SK-N-SH treated with all-trans-retinoic acid at 6 μM for 48 hours (cell line): ENCODE measurements around the gene TFPI.

Experiments used
- ATAC-seq: fragments of 200-7000 bp; cut with Tn5 transposase; 3 replicates; pipeline ENCODE4 v1.9.1; 2020; ENCODE audit warnings: mild to moderate bottlenecking, moderate library complexity
- ARNTL ChIP-seq: fragments of 450-650 bp; formaldehyde crosslinking; IDR thresholded peaks from 2 replicates; pipeline ENCODE4 v1.5.0; 2020; ENCODE audit warnings: low read depth, mild to moderate bottlenecking, moderate library complexity, borderline replicate concordance
- BACH2 ChIP-seq: fragments of 250-450 bp; sonication (Bioruptor Pico); IDR thresholded peaks from 2 replicates; pipeline ENCODE4 v1.9.0; 2021; ENCODE audit warnings: mild to moderate bottlenecking, borderline replicate concordance
- CREB5 ChIP-seq: fragments of 250-450 bp; sonication (Bioruptor Pico); IDR thresholded peaks from 2 replicates; pipeline ENCODE4 v1.5.1; 2020; ENCODE audit warnings: low read depth, mild to moderate bottlenecking, moderate library complexity
- ESRRG ChIP-seq: fragments of 250-450 bp; sonication (Bioruptor Pico); IDR thresholded peaks from 2 replicates; pipeline ENCODE4 v1.6.1; 2021; ENCODE audit warnings: mild to moderate bottlenecking
- GLIS3 ChIP-seq: fragments of 250-450 bp; sonication (Bioruptor Pico); IDR thresholded peaks from 2 replicates; pipeline ENCODE4 v1.5.0; 2020; ENCODE audit warnings: mild to moderate bottlenecking, moderate library complexity
- ISL1 ChIP-seq: fragments of 250-450 bp; sonication (Bioruptor Pico); IDR thresholded peaks from 2 replicates; pipeline ENCODE4 v2.1.2; 2022; ENCODE audit warnings: mild to moderate bottlenecking, moderate library complexity
- OSR1 ChIP-seq: fragments of 250-450 bp; sonication (Bioruptor Pico); IDR thresholded peaks from 2 replicates; pipeline ENCODE4 v1.8.0; 2022; ENCODE audit warnings: moderate library complexity, mild to moderate bottlenecking, inconsistent platforms
- PATZ1 ChIP-seq: fragments of 250-450 bp; sonication (Bioruptor Pico); IDR thresholded peaks from 2 replicates; pipeline ENCODE4 v1.8.0; 2020; ENCODE audit warnings: mild to moderate bottlenecking, moderate library complexity, borderline replicate concordance
- POU6F1 ChIP-seq: fragments of 250-450 bp; sonication (Bioruptor Pico); IDR thresholded peaks from 2 replicates; pipeline ENCODE4 v1.8.0; 2021; ENCODE audit warnings: low read depth, mild to moderate bottlenecking, moderate library complexity, borderline replicate concordance
- PPARA ChIP-seq: fragments of 250-450 bp; sonication (Bioruptor Pico); IDR thresholded peaks from 2 replicates; pipeline ENCODE4 v1.5.0; 2020; ENCODE audit warnings: mild to moderate bottlenecking, borderline replicate concordance
- RARB ChIP-seq: fragments of 250-450 bp; sonication (Bioruptor Pico); IDR thresholded peaks from 2 replicates; pipeline ENCODE4 v1.8.0; 2021; ENCODE audit warnings: mild to moderate bottlenecking, moderate library complexity
- SNAI2 ChIP-seq: fragments of 250-450 bp; sonication (Bioruptor Pico); IDR thresholded peaks from 2 replicates; pipeline ENCODE4 v1.5.0; 2020; ENCODE audit warnings: mild to moderate bottlenecking, moderate library complexity
- TCF4 ChIP-seq: fragments of 250-450 bp; sonication (Bioruptor Pico); IDR thresholded peaks from 2 replicates; pipeline ENCODE4 v1.8.0; 2021; ENCODE audit warnings: mild to moderate bottlenecking, moderate library complexity, borderline replicate concordance
- TOX ChIP-seq: fragments of 250-450 bp; sonication (Bioruptor Pico); IDR thresholded peaks from 2 replicates; pipeline ENCODE4 v1.8.0; 2021; ENCODE audit warnings: mild to moderate bottlenecking, moderate library complexity, borderline replicate concordance
- ZC3H10 ChIP-seq: fragments of 250-450 bp; sonication (Bioruptor Pico); IDR thresholded peaks from 2 replicates; pipeline ENCODE4 v1.5.1; 2021; ENCODE audit warnings: mild to moderate bottlenecking, moderate library complexity
- ZFP3 ChIP-seq: fragments of 250-450 bp; sonication (Bioruptor Pico); IDR thresholded peaks from 2 replicates; pipeline ENCODE4 v1.5.0; 2020; ENCODE audit warnings: mild to moderate bottlenecking, moderate library complexity
- ZFP30 ChIP-seq: fragments of 450-650 bp; formaldehyde crosslinking; IDR thresholded peaks from 2 replicates; pipeline ENCODE4 v1.5.0; 2022; ENCODE audit warnings: mild to moderate bottlenecking, moderate library complexity
- ZNF565 ChIP-seq: fragments of 450-650 bp; formaldehyde crosslinking; conservative IDR thresholded peaks from 2 replicates; pipeline ENCODE4 v1.5.0; 2020; ENCODE audit warnings: low read depth, mild to moderate bottlenecking, moderate library complexity
- ZNF70 ChIP-seq: fragments of 450-650 bp; formaldehyde crosslinking; IDR thresholded peaks from 2 replicates; pipeline ENCODE4 v1.5.0; 2020; ENCODE audit warnings: mild to moderate bottlenecking, moderate library complexity
- ZNF8 ChIP-seq: fragments of 450-650 bp; formaldehyde crosslinking; IDR thresholded peaks from 2 replicates; pipeline ENCODE4 v1.5.0; 2020; ENCODE audit warnings: mild to moderate bottlenecking, moderate library complexity
- TF ChIP-seq, protein P1 (sequence below): fragments of 250-450 bp; sonication (Bioruptor Pico); IDR thresholded peaks from 2 replicates; pipeline ENCODE4 v1.5.0; 2020; ENCODE audit warnings: mild to moderate bottlenecking, moderate library complexity
- TF ChIP-seq, protein P2 (sequence below): fragments of 250-450 bp; sonication (Bioruptor Pico); IDR thresholded peaks from 2 replicates; pipeline ENCODE4 v1.5.1; 2021; ENCODE audit warnings: mild to moderate bottlenecking, moderate library complexity

Gene TFPI

DNA sequence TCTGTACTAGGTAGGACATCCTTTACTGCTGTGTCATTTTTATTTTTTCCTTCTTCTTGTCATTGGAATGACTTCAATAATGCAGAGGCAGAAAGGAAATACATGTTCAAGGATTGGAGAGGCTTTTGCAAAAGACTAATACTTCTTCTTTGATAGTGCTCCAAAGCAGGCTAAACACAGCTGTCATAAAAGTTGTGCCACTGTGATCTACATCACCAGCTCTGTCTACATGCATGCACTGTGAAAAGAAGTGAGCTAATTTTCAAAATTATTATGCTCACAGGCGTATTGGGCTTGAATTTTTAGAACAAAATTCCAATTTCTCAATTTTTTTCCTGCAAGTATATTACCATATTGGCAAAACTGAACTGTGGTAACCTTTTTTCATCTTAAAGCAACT, 68.7 kb downstream of the TFPI start:
- TF ChIP-seq PATZ1 (CRISPR knock-in tag) (no peak), BACH2 (no peak), OSR1 (CRISPR knock-in tag) (no peak), RARB (CRISPR knock-in tag) (no peak), ZNF565 (no peak), CREB5 (CRISPR knock-in tag) (no peak), ZFP30 (CRISPR knock-in tag) (no peak), ZNF8 (CRISPR knock-in tag) (no peak), TOX (no peak), ZNF70 (CRISPR knock-in tag) (no peak)
- TF ChIP-seq, protein P1, sequence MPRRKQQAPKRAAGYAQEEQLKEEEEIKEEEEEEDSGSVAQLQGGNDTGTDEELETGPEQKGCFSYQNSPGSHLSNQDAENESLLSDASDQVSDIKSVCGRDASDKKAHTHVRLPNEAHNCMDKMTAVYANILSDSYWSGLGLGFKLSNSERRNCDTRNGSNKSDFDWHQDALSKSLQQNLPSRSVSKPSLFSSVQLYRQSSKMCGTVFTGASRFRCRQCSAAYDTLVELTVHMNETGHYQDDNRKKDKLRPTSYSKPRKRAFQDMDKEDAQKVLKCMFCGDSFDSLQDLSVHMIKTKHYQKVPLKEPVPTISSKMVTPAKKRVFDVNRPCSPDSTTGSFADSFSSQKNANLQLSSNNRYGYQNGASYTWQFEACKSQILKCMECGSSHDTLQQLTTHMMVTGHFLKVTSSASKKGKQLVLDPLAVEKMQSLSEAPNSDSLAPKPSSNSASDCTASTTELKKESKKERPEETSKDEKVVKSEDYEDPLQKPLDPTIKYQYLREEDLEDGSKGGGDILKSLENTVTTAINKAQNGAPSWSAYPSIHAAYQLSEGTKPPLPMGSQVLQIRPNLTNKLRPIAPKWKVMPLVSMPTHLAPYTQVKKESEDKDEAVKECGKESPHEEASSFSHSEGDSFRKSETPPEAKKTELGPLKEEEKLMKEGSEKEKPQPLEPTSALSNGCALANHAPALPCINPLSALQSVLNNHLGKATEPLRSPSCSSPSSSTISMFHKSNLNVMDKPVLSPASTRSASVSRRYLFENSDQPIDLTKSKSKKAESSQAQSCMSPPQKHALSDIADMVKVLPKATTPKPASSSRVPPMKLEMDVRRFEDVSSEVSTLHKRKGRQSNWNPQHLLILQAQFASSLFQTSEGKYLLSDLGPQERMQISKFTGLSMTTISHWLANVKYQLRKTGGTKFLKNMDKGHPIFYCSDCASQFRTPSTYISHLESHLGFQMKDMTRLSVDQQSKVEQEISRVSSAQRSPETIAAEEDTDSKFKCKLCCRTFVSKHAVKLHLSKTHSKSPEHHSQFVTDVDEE (CRISPR knock-in tag): no peak
- TF ChIP-seq, protein P2, sequence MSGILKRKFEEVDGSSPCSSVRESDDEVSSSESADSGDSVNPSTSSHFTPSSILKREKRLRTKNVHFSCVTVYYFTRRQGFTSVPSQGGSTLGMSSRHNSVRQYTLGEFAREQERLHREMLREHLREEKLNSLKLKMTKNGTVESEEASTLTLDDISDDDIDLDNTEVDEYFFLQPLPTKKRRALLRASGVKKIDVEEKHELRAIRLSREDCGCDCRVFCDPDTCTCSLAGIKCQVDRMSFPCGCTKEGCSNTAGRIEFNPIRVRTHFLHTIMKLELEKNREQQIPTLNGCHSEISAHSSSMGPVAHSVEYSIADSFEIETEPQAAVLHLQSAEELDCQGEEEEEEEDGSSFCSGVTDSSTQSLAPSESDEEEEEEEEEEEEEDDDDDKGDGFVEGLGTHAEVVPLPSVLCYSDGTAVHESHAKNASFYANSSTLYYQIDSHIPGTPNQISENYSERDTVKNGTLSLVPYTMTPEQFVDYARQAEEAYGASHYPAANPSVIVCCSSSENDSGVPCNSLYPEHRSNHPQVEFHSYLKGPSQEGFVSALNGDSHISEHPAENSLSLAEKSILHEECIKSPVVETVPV (CRISPR knock-in tag): no peak
- no peak for ATAC-seq

GRCh38 chr2:187483537-187483936, 70.7 kb downstream of the TFPI start:
- no peak for ATAC-seq
- TF ChIP-seq ISL1 (CRISPR knock-in tag) (peak; percentile 33; the same call in 1 of the 2 replicates), GLIS3 (no peak)

DNA sequence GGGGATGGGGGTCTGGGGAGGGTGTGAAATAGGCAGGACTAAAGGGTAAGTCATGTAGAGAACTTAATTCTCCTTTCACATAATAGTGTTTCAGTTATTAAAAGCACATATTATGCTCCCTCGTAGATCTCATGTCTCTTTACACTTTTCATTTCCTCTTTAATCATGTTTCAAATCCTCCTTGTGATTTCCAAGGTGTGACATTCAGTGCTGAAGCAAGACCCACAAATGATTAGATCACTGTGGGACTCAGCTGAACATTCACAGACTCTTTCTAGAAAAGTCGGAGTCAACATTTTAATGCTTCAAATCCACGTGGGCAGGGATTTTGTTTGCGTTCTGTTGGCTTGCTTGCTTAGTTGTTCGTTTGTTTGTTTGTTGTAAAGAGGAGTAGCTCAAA, 71.4 kb downstream of the TFPI start:
- ATAC-seq: no peak
- no peak for TF ChIP-seq ZFP30 (CRISPR knock-in tag)
- TF ChIP-seq ZC3H10 (CRISPR knock-in tag): no peak
- no peak for TF ChIP-seq ZFP3 (CRISPR knock-in tag)
- TF ChIP-seq TCF4 (CRISPR knock-in tag): no peak
- no peak for TF ChIP-seq TOX
- TF ChIP-seq OSR1 (CRISPR knock-in tag): no peak
- no peak for TF ChIP-seq ESRRG
- no peak for TF ChIP-seq GLIS3
- no peak for TF ChIP-seq ARNTL (CRISPR knock-in tag)
- no peak for TF ChIP-seq PATZ1 (CRISPR knock-in tag)
- no peak for TF ChIP-seq RARB (CRISPR knock-in tag)
- TF ChIP-seq ZNF8 (CRISPR knock-in tag): no peak
- no peak for TF ChIP-seq BACH2
- no peak for TF ChIP-seq ISL1 (CRISPR knock-in tag)
- TF ChIP-seq POU6F1 (CRISPR knock-in tag): no peak
- no peak for TF ChIP-seq PPARA (CRISPR knock-in tag)
- no peak for TF ChIP-seq CREB5 (CRISPR knock-in tag)
- no peak for TF ChIP-seq SNAI2 (CRISPR knock-in tag)
- TF ChIP-seq, all 23 proteins: peak for 0
